ENCODE results near the gene ZNF831.

ZNF831 gene

DNA sequence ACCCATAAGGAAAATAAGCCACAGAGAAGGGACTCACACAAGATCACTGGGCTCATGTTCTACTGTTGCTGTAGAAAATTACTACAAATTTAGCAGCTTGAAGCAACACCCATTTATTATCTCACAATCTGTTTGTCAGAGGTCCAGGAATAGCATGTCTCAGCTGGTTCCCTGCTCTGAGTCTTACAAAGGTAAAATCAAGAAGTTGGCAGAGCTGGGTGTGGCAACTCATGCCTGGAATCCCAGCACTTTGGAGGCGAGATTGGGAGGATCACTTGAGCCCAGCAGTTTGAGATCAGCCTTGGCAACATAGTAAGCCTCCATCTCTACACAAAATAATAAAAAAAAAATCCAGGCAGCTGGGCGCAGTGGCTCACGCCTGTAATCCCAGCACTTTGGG is 28.5 kb upstream of the ZNF831 start:
- DNase-seq (no peak), ATAC-seq (ENCODE audit: insufficient read depth, low read depth) (no peak)
- Histone ChIP-seq H3K36me3 (ENCODE audit: insufficient read depth, low read length) (no peaks in the 10 kb centered on the region), H4K20me1 (ENCODE audit: insufficient read depth, low read length) (0 out of 2 replicates have a peak, but pooled peaks cover 2% of the 10 kb centered on the region), H3K9ac (ENCODE audit: low read depth, low read length) (no peak overlapping the region), H2AFZ (ENCODE audit: low read depth, low read length) (no peak overlapping the region), H3K9me3 (ENCODE audit: insufficient read depth, low read length, severe bottlenecking) (no peaks in the 10 kb centered on the region), H3K4me2 (ENCODE audit: insufficient read depth, low read length) (no peak overlapping the region), H3K27me3 (ENCODE audit: insufficient read depth, low read length, poor library complexity) (no peaks in the 10 kb centered on the region), H3K4me3 (ENCODE audit: low read depth in 1 of 2, low read length in 2 of 2) (no peak overlapping the region), H3K79me2 (ENCODE audit: insufficient read depth, low read length) (no peaks in the 10 kb centered on the region), H3K4me1 (ENCODE audit: insufficient read depth, low read length) (no peaks in the 10 kb centered on the region), H3K27ac (ENCODE audit: low read length) (no peak overlapping the region)
- TF ChIP-seq, protein P1, sequence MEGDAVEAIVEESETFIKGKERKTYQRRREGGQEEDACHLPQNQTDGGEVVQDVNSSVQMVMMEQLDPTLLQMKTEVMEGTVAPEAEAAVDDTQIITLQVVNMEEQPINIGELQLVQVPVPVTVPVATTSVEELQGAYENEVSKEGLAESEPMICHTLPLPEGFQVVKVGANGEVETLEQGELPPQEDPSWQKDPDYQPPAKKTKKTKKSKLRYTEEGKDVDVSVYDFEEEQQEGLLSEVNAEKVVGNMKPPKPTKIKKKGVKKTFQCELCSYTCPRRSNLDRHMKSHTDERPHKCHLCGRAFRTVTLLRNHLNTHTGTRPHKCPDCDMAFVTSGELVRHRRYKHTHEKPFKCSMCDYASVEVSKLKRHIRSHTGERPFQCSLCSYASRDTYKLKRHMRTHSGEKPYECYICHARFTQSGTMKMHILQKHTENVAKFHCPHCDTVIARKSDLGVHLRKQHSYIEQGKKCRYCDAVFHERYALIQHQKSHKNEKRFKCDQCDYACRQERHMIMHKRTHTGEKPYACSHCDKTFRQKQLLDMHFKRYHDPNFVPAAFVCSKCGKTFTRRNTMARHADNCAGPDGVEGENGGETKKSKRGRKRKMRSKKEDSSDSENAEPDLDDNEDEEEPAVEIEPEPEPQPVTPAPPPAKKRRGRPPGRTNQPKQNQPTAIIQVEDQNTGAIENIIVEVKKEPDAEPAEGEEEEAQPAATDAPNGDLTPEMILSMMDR (IDR thresholded peaks at IDR 0.05; ENCODE audit: borderline replicate concordance, extremely low read depth, low read length, poor library complexity, severe bottlenecking): no peak
- TF ChIP-seq EZH2 (IDR thresholded peaks at IDR 0.05; ENCODE audit: borderline replicate concordance, low read depth, low read length, severe bottlenecking): no peak

DNA sequence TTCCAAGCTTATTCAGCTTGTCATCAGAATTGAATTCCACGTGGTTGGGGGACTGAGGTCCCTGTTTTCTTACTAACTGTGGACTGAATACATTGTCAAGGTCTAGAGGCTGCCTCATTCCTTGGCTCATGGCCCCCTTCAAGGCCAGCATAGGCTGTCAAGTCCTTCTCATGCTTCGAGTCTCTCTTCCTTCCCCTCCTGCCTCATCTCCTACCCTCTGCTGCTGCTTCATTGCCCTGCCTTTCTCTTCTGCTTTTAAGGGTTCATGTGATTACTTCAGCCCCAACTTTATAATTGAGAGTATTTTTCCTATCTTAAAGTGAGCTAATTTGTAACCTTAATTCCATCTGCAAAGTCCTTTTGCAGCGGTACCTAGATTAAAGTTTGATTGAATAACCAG is 27.6 kb upstream of the ZNF831 start:
- Histone ChIP-seq H3K9me3 (ENCODE audit: insufficient read depth, low read length, severe bottlenecking) (no peaks in the 10 kb centered on the region), H3K36me3 (ENCODE audit: insufficient read depth, low read length) (no peaks in the 10 kb centered on the region), H3K4me3 (ENCODE audit: low read depth in 1 of 2, low read length in 2 of 2) (no peak overlapping the region), H3K79me2 (ENCODE audit: insufficient read depth, low read length) (no peaks in the 10 kb centered on the region), H3K27me3 (ENCODE audit: insufficient read depth, low read length, poor library complexity) (no peaks in the 10 kb centered on the region), H3K4me2 (ENCODE audit: insufficient read depth, low read length) (no peak overlapping the region), H2AFZ (ENCODE audit: low read depth, low read length) (no peak overlapping the region), H3K27ac (ENCODE audit: low read length) (no peak overlapping the region), H4K20me1 (ENCODE audit: insufficient read depth, low read length) (0 out of 2 replicates have a peak, but pooled peaks cover 2% of the 10 kb centered on the region), H3K4me1 (ENCODE audit: insufficient read depth, low read length) (no peaks in the 10 kb centered on the region), H3K9ac (ENCODE audit: low read depth, low read length) (no peak overlapping the region)
- DNase-seq (no peak), ATAC-seq (ENCODE audit: insufficient read depth, low read depth) (no peak)
- no peak for TF ChIP-seq EZH2 (IDR thresholded peaks at IDR 0.05; ENCODE audit: borderline replicate concordance, low read depth, low read length, severe bottlenecking)
- TF ChIP-seq, protein P1 (IDR thresholded peaks at IDR 0.05; ENCODE audit: borderline replicate concordance, extremely low read depth, low read length, poor library complexity, severe bottlenecking): no peak

DNA sequence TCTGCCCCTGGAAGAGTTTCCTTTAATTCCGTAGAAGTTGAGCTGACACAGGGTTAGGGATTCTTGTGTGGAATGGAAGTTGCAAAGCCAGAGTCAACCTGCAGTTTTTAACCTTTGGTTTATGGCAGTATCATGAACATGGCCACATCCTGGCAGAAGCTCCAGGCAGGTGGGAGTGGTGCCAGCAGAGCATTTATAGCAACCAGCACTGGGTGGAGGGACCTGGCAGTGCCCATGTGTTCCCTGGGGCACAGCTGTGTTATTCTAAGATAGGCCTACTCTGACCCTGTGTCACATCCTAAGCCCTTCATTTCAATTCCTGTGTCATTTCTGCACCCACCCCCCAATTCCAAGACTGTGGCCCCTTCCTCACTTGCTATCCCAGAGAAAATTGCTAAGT is 26.1 kb upstream of the ZNF831 start:
- no peaks in the 10 kb centered on the region for H3K4me1 ChIP-seq (ENCODE audit: insufficient read depth, low read length)
- no peak overlapping the region for H3K9ac ChIP-seq (ENCODE audit: low read depth, low read length)
- H3K4me2 ChIP-seq (ENCODE audit: insufficient read depth, low read length): no peak overlapping the region
- no peak for TF ChIP-seq EZH2 (IDR thresholded peaks at IDR 0.05; ENCODE audit: borderline replicate concordance, low read depth, low read length, severe bottlenecking)
- TF ChIP-seq, protein P1 (IDR thresholded peaks at IDR 0.05; ENCODE audit: borderline replicate concordance, extremely low read depth, low read length, poor library complexity, severe bottlenecking): no peak
- no peaks in the 10 kb centered on the region for H3K27me3 ChIP-seq (ENCODE audit: insufficient read depth, low read length, poor library complexity)
- no peaks in the 10 kb centered on the region for H3K36me3 ChIP-seq (ENCODE audit: insufficient read depth, low read length)
- H2AFZ ChIP-seq (ENCODE audit: low read depth, low read length): no peak overlapping the region
- H4K20me1 ChIP-seq (ENCODE audit: insufficient read depth, low read length): peaks cover 5% of the 10 kb centered on the region; the same call in 1 of the 2 replicates
- no peak overlapping the region for H3K27ac ChIP-seq (ENCODE audit: low read length)
- DNase-seq: no peak
- no peaks in the 10 kb centered on the region for H3K79me2 ChIP-seq (ENCODE audit: insufficient read depth, low read length)
- no peak overlapping the region for H3K4me3 ChIP-seq (ENCODE audit: low read depth in 1 of 2, low read length in 2 of 2)
- no peak for ATAC-seq (ENCODE audit: insufficient read depth, low read depth)
- no peaks in the 10 kb centered on the region for H3K9me3 ChIP-seq (ENCODE audit: insufficient read depth, low read length, severe bottlenecking)
